Raji (cell line): Measurements from ENCODE around the gene ALDH16A1.

ENCODE experiments used
- POLR2A ChIP-seq: IDR thresholded peaks from 2 replicates; pipeline ENCODE4 v1.6.1; 2011; ENCODE audit warnings: low read depth, low read length, control low read depth; ENCODE audit not compliant: insufficient read depth

Gene ALDH16A1

GRCh38 chr19:49481020-49481683 is 28.1 kb downstream of the ALDH16A1 start:
- no peak for TF ChIP-seq POLR2A

GRCh38 chr19:49486232-49486631 is 33.2 kb downstream of the ALDH16A1 start:
- no peak for TF ChIP-seq POLR2A

- TF ChIP-seq POLR2A: no peak
Observed at GRCh38 chr19:49486710-49487276, 33.8 kb downstream of the ALDH16A1 start.

- peak; percentile 99 for TF ChIP-seq POLR2A
Observed at GRCh38 chr19:49487277-49488045, 34.4 kb downstream of the ALDH16A1 start, which contains the start of gene RPL13A. Gene RPL13A (plus strand): TSS chr19:49487608. CDS start chr19:49487630, 22 bp downstream.

- TF ChIP-seq POLR2A: no peak
Observed at GRCh38 chr19:49488046-49488862, 35.2 kb downstream of the ALDH16A1 start.

- TF ChIP-seq POLR2A: no peak
Observed at GRCh38 chr19:49488863-49489537, 36.0 kb downstream of the ALDH16A1 start.

GRCh38 chr19:49489601-49490167 is 36.7 kb downstream of the ALDH16A1 start:
- 0 out of 2 replicates have a peak, but pooled peaks have one; percentile 10 for TF ChIP-seq POLR2A

GRCh38 chr19:49490287-49491029 is 37.4 kb downstream of the ALDH16A1 start:
- TF ChIP-seq POLR2A: no peak

GRCh38 chr19:49491030-49491803 is 38.2 kb downstream of the ALDH16A1 start:
- no peak for TF ChIP-seq POLR2A

GRCh38 chr19:49491804-49492572 is 39.0 kb downstream of the ALDH16A1 start:
- no peak for TF ChIP-seq POLR2A

GRCh38 chr19:49492573-49493405 is 39.8 kb downstream of the ALDH16A1 start:
- TF ChIP-seq POLR2A: peak; percentile 50; the same call in 1 of the 2 replicates
